ENCODE data around the gene PTGR3. TPM values are rescaled to one million over a fixed set of nuclear protein-coding genes. Genes with fewer than 3 reads are reported as not detected.

PTGR3 gene
- total and polyA plus RNA-seq, 2 of the 8 experiments (the other 6 are each of a cell fraction or from before 2014, with no cell fraction given) = 2.0 to 3.6 TPM

DNA sequence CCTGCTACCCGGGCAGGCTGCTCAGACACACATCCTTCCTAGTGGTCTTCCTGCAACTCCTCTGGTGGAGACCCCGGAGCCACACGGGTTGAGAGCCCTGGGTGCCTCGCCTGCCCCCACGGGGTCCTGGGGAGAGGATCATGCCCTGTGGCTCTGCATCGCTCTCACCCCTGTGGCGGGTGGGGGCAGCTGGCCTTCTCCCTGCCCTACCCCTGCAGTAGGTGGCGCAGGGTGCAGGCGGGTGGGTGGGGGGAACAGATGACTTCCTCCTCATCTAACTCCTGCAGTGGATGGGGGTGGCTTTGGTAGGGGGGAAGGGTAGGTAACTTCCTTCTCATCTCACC, 40.2 kb upstream of the PTGR3 start:
- 91% methylated on average over 9 of the region's 9 CpGs; no CpG with 5 or more reads in 1 of the 2 experiments for WGBS, 2 experiments (ENCODE audit: extremely low coverage in 1 of 2, insufficient coverage in 1 of 2, insufficient read length in 1 of 2, insufficient replicate concordance in 2 of 2, low coverage in 1 of 2, low lambda C conversion rate in 2 of 2, missing lambda C conversion rate in 1 of 2)
- no peaks in the 10 kb centered on the region for H3K36me3 ChIP-seq (ENCODE audit: control insufficient read depth in 2 of 4, insufficient read depth in 4 of 4, low read length in 3 of 4)
- no peaks in the 10 kb centered on the region for H3K27me3 ChIP-seq (replicated peaks in 1 of 4; ENCODE audit: control insufficient read depth in 3 of 4, extremely low read depth in 1 of 4, insufficient read depth in 3 of 4, low read length in 3 of 4)
- no peak overlapping the region for H3K56ac ChIP-seq (replicated peaks; ENCODE audit: insufficient read length, low read depth, low read length)
- H3K18ac ChIP-seq (ENCODE audit: extremely low read depth, low read length) = no peak overlapping the region
- no peak overlapping the region for H3K14ac ChIP-seq (ENCODE audit: insufficient read length)
- no peak overlapping the region for H2AFZ ChIP-seq (ENCODE audit: low read length)
- H4K5ac ChIP-seq (ENCODE audit: insufficient read length, low read depth, low read length) = no peak overlapping the region
- no peak overlapping the region for H3K4ac ChIP-seq (replicated peaks; ENCODE audit: insufficient read length, low read depth, low read length)
- no peak for DNase-seq (ENCODE audit: low read depth in 1 of 2, low spot score in 2 of 2)
- no peak overlapping the region for H2BK12ac ChIP-seq (ENCODE audit: low read depth, low read length)
- H4K20me1 ChIP-seq (replicated peaks in 1 of 2; ENCODE audit: control insufficient read depth in 1 of 2, insufficient read depth in 2 of 2, low read length in 2 of 2) = no peaks in the 10 kb centered on the region
- H3K9me3 ChIP-seq (ENCODE audit: insufficient read depth in 2 of 2, low read depth in 1 of 2, low read length in 1 of 2) = no peaks in the 10 kb centered on the region
- H2AK5ac ChIP-seq (ENCODE audit: low read depth, low read length) = no peak overlapping the region
- H2BK120ac ChIP-seq (replicated peaks; ENCODE audit: low read depth, low read length) = no peak overlapping the region
- no peaks in the 10 kb centered on the region; a peak in 1 of 7 replicates for H3K4me1 ChIP-seq (replicated peaks in 1 of 4; ENCODE audit: control insufficient read depth in 3 of 4, insufficient read depth in 4 of 4, low read length in 3 of 4)
- H2BK5ac ChIP-seq (ENCODE audit: low read depth, low read length) = no peak overlapping the region
- no peaks in the 10 kb centered on the region for H3K23me2 ChIP-seq (ENCODE audit: low read depth, low read length)
- no peak overlapping the region for H2BK15ac ChIP-seq (ENCODE audit: low read length)
- H2BK20ac ChIP-seq (ENCODE audit: low read length) = no peak overlapping the region
- no peak overlapping the region for H3K4me3 ChIP-seq (ENCODE audit: extremely low read depth in 1 of 4, insufficient read depth in 2 of 4, low read depth in 3 of 4, low read length in 4 of 4)
- CTCF ChIA-PET (ENCODE audit: partially characterized antibody) = no interaction called here
- H3K4me2 ChIP-seq (ENCODE audit: insufficient read depth in 1 of 2, low read depth in 2 of 2, low read length in 2 of 2) = no peak overlapping the region
- no peak overlapping the region for H4K8ac ChIP-seq (ENCODE audit: extremely low read depth, insufficient read depth, low read length)
- H4K91ac ChIP-seq (replicated peaks; ENCODE audit: insufficient read length, low read length) = no peak overlapping the region
- POLR2A ChIA-PET (ENCODE audit: partially characterized antibody) = no interaction called here
- no peak for FAIRE-seq
- no peaks in the 10 kb centered on the region for H3K79me2 ChIP-seq (ENCODE audit: control insufficient read depth in 1 of 2, insufficient read depth in 2 of 2, low read length in 2 of 2)
- H3K9ac ChIP-seq (replicated peaks in 1 of 4; ENCODE audit: extremely low read depth in 1 of 4, low read depth in 3 of 4, low read length in 3 of 4) = no peak overlapping the region
- H3K79me1 ChIP-seq (ENCODE audit: low read depth, low read length) = no peaks in the 10 kb centered on the region
- no peak overlapping the region for H3K23ac ChIP-seq (ENCODE audit: insufficient read length)
- no peak overlapping the region for H3K27ac ChIP-seq (ENCODE audit: low read depth, low read length)
- TF ChIP-seq FOSL1 (IDR thresholded peaks at IDR 0.05; ENCODE audit: insufficient read depth, low read depth, low read length) = no peak
- TF ChIP-seq, protein P1, sequence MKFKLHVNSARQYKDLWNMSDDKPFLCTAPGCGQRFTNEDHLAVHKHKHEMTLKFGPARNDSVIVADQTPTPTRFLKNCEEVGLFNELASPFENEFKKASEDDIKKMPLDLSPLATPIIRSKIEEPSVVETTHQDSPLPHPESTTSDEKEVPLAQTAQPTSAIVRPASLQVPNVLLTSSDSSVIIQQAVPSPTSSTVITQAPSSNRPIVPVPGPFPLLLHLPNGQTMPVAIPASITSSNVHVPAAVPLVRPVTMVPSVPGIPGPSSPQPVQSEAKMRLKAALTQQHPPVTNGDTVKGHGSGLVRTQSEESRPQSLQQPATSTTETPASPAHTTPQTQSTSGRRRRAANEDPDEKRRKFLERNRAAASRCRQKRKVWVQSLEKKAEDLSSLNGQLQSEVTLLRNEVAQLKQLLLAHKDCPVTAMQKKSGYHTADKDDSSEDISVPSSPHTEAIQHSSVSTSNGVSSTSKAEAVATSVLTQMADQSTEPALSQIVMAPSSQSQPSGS (IDR thresholded peaks at IDR 0.05; ENCODE audit: low read length) = no peak
- TF ChIP-seq, protein P2, sequence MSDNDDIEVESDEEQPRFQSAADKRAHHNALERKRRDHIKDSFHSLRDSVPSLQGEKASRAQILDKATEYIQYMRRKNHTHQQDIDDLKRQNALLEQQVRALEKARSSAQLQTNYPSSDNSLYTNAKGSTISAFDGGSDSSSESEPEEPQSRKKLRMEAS (IDR thresholded peaks at IDR 0.05) = no peak
- no peak for TF ChIP-seq SP4 (IDR thresholded peaks at IDR 0.05; ENCODE audit: low read length)
- no peak for TF ChIP-seq JUND (IDR thresholded peaks at IDR 0.05; ENCODE audit: low read length)
- no peak for TF ChIP-seq RBBP5 (IDR thresholded peaks at IDR 0.05; ENCODE audit: borderline replicate concordance, low read depth, low read length)
- no peak for TF ChIP-seq SIN3A (conservative IDR thresholded peaks at IDR 0.05 in 1 of 2, IDR thresholded peaks at IDR 0.05 in 1 of 2; ENCODE audit: low read depth in 1 of 2, low read length in 2 of 2)
- TF ChIP-seq CHD2 (IDR thresholded peaks at IDR 0.05; ENCODE audit: low read length) = no peak
- no peak for TF ChIP-seq NANOG (IDR thresholded peaks at IDR 0.05; ENCODE audit: insufficient read depth, low read depth, low read length, poor library complexity, severe bottlenecking)
- TF ChIP-seq, protein P3, sequence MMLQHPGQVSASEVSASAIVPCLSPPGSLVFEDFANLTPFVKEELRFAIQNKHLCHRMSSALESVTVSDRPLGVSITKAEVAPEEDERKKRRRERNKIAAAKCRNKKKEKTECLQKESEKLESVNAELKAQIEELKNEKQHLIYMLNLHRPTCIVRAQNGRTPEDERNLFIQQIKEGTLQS (IDR thresholded peaks at IDR 0.05; ENCODE audit: insufficient read depth, low read depth, low read length) = no peak
- no peak for TF ChIP-seq TAF7 (optimal IDR thresholded peaks at IDR 0.05; ENCODE audit: borderline replicate concordance, low read depth, low read length)
- no peak for TF ChIP-seq SUZ12 (IDR thresholded peaks at IDR 0.05; ENCODE audit: low read length)

Measured in H1 (cell line).